PC-3 (cell line): ENCODE data around the gene PRKN.

Experiments
- CTCF ChIP-seq: fragments of 300-600 bp; sonication (generic); conservative IDR thresholded peaks from 2 replicates; pipeline ENCODE4 v1.5.1; 2017; ENCODE audit warnings: antibody characterized with exemption, low read depth, mild to moderate bottlenecking, low read length
- EZH2phosphoT487 ChIP-seq: fragments of 300-600 bp; sonication (generic); IDR thresholded peaks from 2 replicates; pipeline ENCODE4 v1.6.1; 2018; ENCODE audit warnings: mild to moderate bottlenecking, antibody characterized with exemption, low read length, borderline replicate concordance

- no peak for TF ChIP-seq EZH2phosphoT487
- TF ChIP-seq CTCF, result no peak
Measured at GRCh38 chr6:161803131-161803530, 924.4 kb downstream of the PRKN start.
